Hematopoietic multipotent progenitor cell (in vitro differentiated cells): Measurements from ENCODE around the gene TMIE. TPM values are rescaled to one million over a fixed set of nuclear protein-coding genes. Genes with fewer than 3 reads are reported as not detected.
"Not testable (repeated sequence)": the region's sequence is repeated elsewhere in the genome, so short reads cannot be mapped to it uniquely, and the experiment has no call there.

Source experiments
- DNase-seq, 3 donors: peaks; one replicate each; pipeline ENCODE4 v3.0.0-alpha.2; 2011 to 2015; ENCODE audit warnings: low read depth in 2 of 3, low spot score in 2 of 3
- total RNA-seq: library from RNA; depleted of rRNA; stranded (reverse); fragments of >200 nt; gene quantifications from one replicate; pipeline ENCODE4 v1.2.3, GENCODE V29; 2012

Gene TMIE
- total RNA-seq, 1 donor, result under 0.01 TPM

- no peak for DNase-seq
Observed at GRCh38 chr3:46719044-46719565, 17.9 kb downstream of the TMIE start.

GRCh38 chr3:46719735-46720271 is 18.6 kb downstream of the TMIE start:
- no peak for DNase-seq

- DNase-seq, result no peak
Observed at GRCh38 chr3:46721009-46721408, 19.8 kb downstream of the TMIE start.

GRCh38 chr3:46722443-46722842 is 21.3 kb downstream of the TMIE start:
- no peak for DNase-seq

GRCh38 chr3:46724424-46724823 is 23.2 kb downstream of the TMIE start:
- no peak for DNase-seq

- DNase-seq, result no peak
Observed at GRCh38 chr3:46725621-46726314, 24.6 kb downstream of the TMIE start.

GRCh38 chr3:46729038-46729437 is 27.8 kb downstream of the TMIE start:
- DNase-seq, result no peak

- DNase-seq, result no peak
Observed at GRCh38 chr3:46730819-46731218, 29.6 kb downstream of the TMIE start.

- DNase-seq, result no peak
Observed at GRCh38 chr3:46731795-46732194, 30.6 kb downstream of the TMIE start.

- no peak for DNase-seq
Observed at GRCh38 chr3:46733026-46733800, 32.0 kb downstream of the TMIE start.

GRCh38 chr3:46734773-46735172 is 33.6 kb downstream of the TMIE start:
- no peak for DNase-seq

GRCh38 chr3:46736006-46736872 is 35.0 kb downstream of the TMIE start:
- DNase-seq, result no peak

GRCh38 chr3:46737329-46737731 is 36.1 kb downstream of the TMIE start:
- DNase-seq, result no peak

GRCh38 chr3:46739565-46739964 is 38.4 kb downstream of the TMIE start:
- not testable (repeated sequence) for DNase-seq

- DNase-seq, result no peak
Observed at GRCh38 chr3:46742992-46743585, 41.9 kb downstream of the TMIE start.

- no peak for DNase-seq
Observed at GRCh38 chr3:46746711-46747110, 45.5 kb downstream of the TMIE start.

GRCh38 chr3:46748170-46748569 is 47.0 kb downstream of the TMIE start:
- DNase-seq, result no peak

- peak in 1 of 3 donors; percentile 22 for DNase-seq
Observed at GRCh38 chr3:46749129-46749528, 47.9 kb downstream of the TMIE start.

- no peak for DNase-seq
Observed at GRCh38 chr3:46750555-46751038, 49.4 kb downstream of the TMIE start.

GRCh38 chr3:46753127-46753526 is 51.9 kb downstream of the TMIE start:
- not testable (repeated sequence) for DNase-seq
